CD4-positive, alpha-beta memory T cell (primary cell): ENCODE data around the gene CDK5RAP2. TPM values are rescaled to one million over a fixed set of nuclear protein-coding genes. Genes with fewer than 3 reads are reported as not detected.
A peak's percentile ranks its signal among the peaks of the same experiment; 100 is the strongest.

Source experiments
- CTCF ChIA-PET: fragments of 350-600 bp; sonication (Branson Sonifier 250); formaldehyde crosslinking; loops from one replicate; lab custom pipeline; 2021; ENCODE audit warnings: inconsistent platforms; ENCODE audit not compliant: partially characterized antibody; lab: Charles Lee
- POLR2A ChIA-PET: fragments of 350-600 bp; sonication (Branson Sonifier 250); formaldehyde crosslinking; loops from one replicate; lab custom pipeline; 2021; ENCODE audit not compliant: partially characterized antibody; lab: Charles Lee
- DNase-seq, 5 donors: peaks; one replicate each; pipeline versions ENCODE4 v3.0.0 to v3.0.0-alpha.2; 2020 to 2022; ENCODE audit warnings: mixed read lengths in 1 of 5
- H3K27ac ChIP-seq: one replicate; pipeline ENCODE4 v1.7.0; 2013; ENCODE audit warnings: low read depth, low read length
- H3K27me3 ChIP-seq: 2 replicates; pipeline ENCODE4 v1.7.0; 2013; ENCODE audit warnings: mild to moderate bottlenecking, low read length, moderate library complexity; ENCODE audit not compliant: insufficient read depth
- H3K36me3 ChIP-seq: 2 replicates; pipeline ENCODE4 v1.7.0; 2013; ENCODE audit warnings: mild to moderate bottlenecking, low read length, moderate library complexity; ENCODE audit not compliant: insufficient read depth
- H3K4me1 ChIP-seq: 2 replicates; pipeline ENCODE4 v1.7.0; 2013; ENCODE audit warnings: mild to moderate bottlenecking, low read length, moderate library complexity; ENCODE audit not compliant: insufficient read depth
- H3K4me3 ChIP-seq, 2 donors: one replicate each; pipeline ENCODE4 v1.7.0; 2013; ENCODE audit warnings: low read length in 2 of 2, mild to moderate bottlenecking in 1 of 2
- H3K9me3 ChIP-seq, 2 donors: one replicate each; pipeline ENCODE4 v1.7.0; 2013; ENCODE audit warnings: low read length in 2 of 2, control low read depth in 1 of 2; ENCODE audit not compliant: control insufficient read depth in 1 of 2
- H3K27ac Mint-ChIP-seq, 7 donors: one replicate each; pipeline ENCODE4 v1.8.0; 2020 to 2021; ENCODE audit warnings: mixed read lengths in 7 of 7, mild to moderate bottlenecking in 6 of 7, inconsistent platforms in 3 of 7, moderate library complexity in 3 of 7
- H3K27me3 Mint-ChIP-seq, 2 donors: one replicate each; pipeline ENCODE4 v1.8.0; 2020 to 2021; ENCODE audit warnings: mixed read lengths in 2 of 2
- H3K36me3 Mint-ChIP-seq, 2 donors: one replicate each; pipeline ENCODE4 v1.8.0; 2020 to 2021; ENCODE audit warnings: mixed read lengths in 2 of 2, inconsistent platforms in 1 of 2, mild to moderate bottlenecking in 1 of 2
- H3K4me1 Mint-ChIP-seq, 4 donors: one replicate each; pipeline ENCODE4 v1.8.0; 2020 to 2021; ENCODE audit warnings: mixed read lengths in 4 of 4, mild to moderate bottlenecking in 1 of 4
- H3K4me3 Mint-ChIP-seq, 8 donors: one replicate each; pipeline ENCODE4 v1.8.0; 2020 to 2021; ENCODE audit warnings: mixed read lengths in 8 of 8, mild to moderate bottlenecking in 7 of 8, moderate library complexity in 6 of 8, inconsistent platforms in 3 of 8
- H3K9me3 Mint-ChIP-seq, 8 donors: one replicate each; pipeline ENCODE4 v1.8.0; 2020 to 2021; ENCODE audit warnings: mixed read lengths in 8 of 8, mild to moderate bottlenecking in 5 of 8, inconsistent platforms in 3 of 8, moderate library complexity in 1 of 8
- intact Hi-C: fragments of 100-400 bp; cut with micrococcal nuclease; formaldehyde crosslinking; loops from one replicate; pipeline ENCODE4 v1.15.1; 2023
- polyA plus RNA-seq, 2 donors: library from polyadenylated mRNA; unstranded; fragments of 300-500 nt; fragmentation: Illumina TruSeq; gene quantifications; one replicate each; pipeline ENCODE4 v1.2.3, GENCODE V29; 2021
- total RNA-seq, 2 experiments: library from RNA; stranded (reverse); gene quantifications; one replicate each; pipeline ENCODE4 v1.2.3, GENCODE V29; 2021

The CDK5RAP2 gene
- total and polyA plus RNA-seq, 4 experiments from 2014 or later, result 3.9 to 102 (median 59.4) TPM

- POLR2A ChIA-PET, result no interaction called here
- H3K4me1 ChIP-seq, result no peaks in the 10 kb centered on the region
- CTCF ChIA-PET, result no interaction called here
- H3K27me3 Mint-ChIP-seq, result no peaks in the 10 kb centered on the region
- H3K27ac ChIP-seq, result no peak overlapping the region
- no peaks in the 10 kb centered on the region for H3K27me3 ChIP-seq
- intact Hi-C loops, result no loop called here
- H3K9me3 ChIP-seq, result no peaks in the 10 kb centered on the region
- H3K4me3 ChIP-seq, result no peak overlapping the region
- H3K36me3 ChIP-seq, result peaks cover 52% of the 10 kb centered on the region
- peaks cover 71 to 83% of the 10 kb centered on the region in 2 donors for H3K36me3 Mint-ChIP-seq
- no peak overlapping the region for H3K27ac Mint-ChIP-seq
- DNase-seq, result no peak
- no peaks in the 10 kb centered on the region for H3K9me3 Mint-ChIP-seq
- peak overlapping the region in 1 of 8 donors; percentile 27 for H3K4me3 Mint-ChIP-seq
- H3K4me1 Mint-ChIP-seq, result peaks cover 0 to 2% (median 0%) of the 10 kb centered on the region in 4 donors
Observed at GRCh38 chr9:120486347-120486746, 93.6 kb downstream of the CDK5RAP2 start.

GRCh38 chr9:120485788-120486187 lies 94.2 kb downstream of the CDK5RAP2 start:
- no peaks in the 10 kb centered on the region for H3K4me1 ChIP-seq
- no peak for DNase-seq
- H3K9me3 ChIP-seq, result no peaks in the 10 kb centered on the region
- CTCF ChIA-PET, result no interaction called here
- peaks cover 49% of the 10 kb centered on the region for H3K36me3 ChIP-seq
- no peak overlapping the region for H3K4me3 ChIP-seq
- Mint-ChIP-seq H3K4me3 (no peak overlapping the region), H3K4me1 (peaks cover 0 to 2% (median 0%) of the 10 kb centered on the region in 4 donors), H3K36me3 (peaks cover 68 to 84% of the 10 kb centered on the region in 2 donors), H3K27me3 (no peaks in the 10 kb centered on the region), H3K27ac (no peak overlapping the region), H3K9me3 (no peaks in the 10 kb centered on the region)
- intact Hi-C loops, result no loop called here
- H3K27ac ChIP-seq, result no peak overlapping the region
- no peaks in the 10 kb centered on the region for H3K27me3 ChIP-seq
- POLR2A ChIA-PET, result no interaction called here

GRCh38 chr9:120484162-120484561 lies 95.8 kb downstream of the CDK5RAP2 start:
- peaks cover 42% of the 10 kb centered on the region for H3K36me3 ChIP-seq
- H3K36me3 Mint-ChIP-seq, result peaks cover 55 to 80% of the 10 kb centered on the region in 2 donors
- H3K27ac ChIP-seq, result no peak overlapping the region
- H3K4me3 Mint-ChIP-seq, result no peak overlapping the region
- no peaks in the 10 kb centered on the region for H3K9me3 Mint-ChIP-seq
- no peak overlapping the region for H3K27ac Mint-ChIP-seq
- H3K4me3 ChIP-seq, result no peak overlapping the region
- intact Hi-C loops, result no loop called here
- no peaks in the 10 kb centered on the region for H3K27me3 Mint-ChIP-seq
- H3K4me1 Mint-ChIP-seq, result peaks cover 0 to 2% (median 0%) of the 10 kb centered on the region in 4 donors
- H3K27me3 ChIP-seq, result no peaks in the 10 kb centered on the region
- ChIA-PET POLR2A (no interaction called here), CTCF (no interaction called here)
- H3K4me1 ChIP-seq, result no peaks in the 10 kb centered on the region
- H3K9me3 ChIP-seq, result no peaks in the 10 kb centered on the region
- no peak for DNase-seq

GRCh38 chr9:120482424-120483186 lies 97.4 kb downstream of the CDK5RAP2 start:
- peak overlapping the region in 1 of 7 donors; percentile 62 for H3K27ac Mint-ChIP-seq
- no peaks in the 10 kb centered on the region for H3K27me3 Mint-ChIP-seq
- ChIA-PET POLR2A (no interaction called here), CTCF (no interaction called here)
- DNase-seq, result no peak
- H3K27ac ChIP-seq, result no peak overlapping the region
- H3K4me1 Mint-ChIP-seq, result peaks cover 0 to 2% (median 0%) of the 10 kb centered on the region in 4 donors
- no peaks in the 10 kb centered on the region for H3K9me3 ChIP-seq
- H3K4me3 ChIP-seq, result no peak overlapping the region
- H3K4me3 Mint-ChIP-seq, result no peak overlapping the region
- H3K9me3 Mint-ChIP-seq, result no peaks in the 10 kb centered on the region
- no peaks in the 10 kb centered on the region for H3K4me1 ChIP-seq
- peaks cover 48 to 77% of the 10 kb centered on the region in 2 donors for H3K36me3 Mint-ChIP-seq
- no peaks in the 10 kb centered on the region for H3K27me3 ChIP-seq
- peaks cover 37% of the 10 kb centered on the region for H3K36me3 ChIP-seq
- intact Hi-C loops, result no loop called here

- Histone ChIP-seq H3K27me3 (no peaks in the 10 kb centered on the region), H3K4me3 (no peak overlapping the region), H3K27ac (no peak overlapping the region), H3K9me3 (no peaks in the 10 kb centered on the region), H3K36me3 (peaks cover 37% of the 10 kb centered on the region), H3K4me1 (no peaks in the 10 kb centered on the region)
- Mint-ChIP-seq H3K27ac (no peak overlapping the region), H3K9me3 (no peaks in the 10 kb centered on the region), H3K4me1 (peaks cover 0 to 2% (median 0%) of the 10 kb centered on the region in 4 donors), H3K4me3 (no peak overlapping the region), H3K27me3 (no peaks in the 10 kb centered on the region), H3K36me3 (peaks cover 47 to 76% of the 10 kb centered on the region in 2 donors)
- POLR2A ChIA-PET, result no interaction called here
- CTCF ChIA-PET, result no interaction called here
- no peak for DNase-seq
- intact Hi-C loops, result no loop called here
Observed at GRCh38 chr9:120481846-120482245, 98.1 kb downstream of the CDK5RAP2 start.

- Mint-ChIP-seq H3K4me3 (no peak overlapping the region), H3K36me3 (peaks cover 41 to 74% of the 10 kb centered on the region in 2 donors), H3K27ac (peak overlapping the region in 1 of 7 donors; percentile 24), H3K9me3 (no peaks in the 10 kb centered on the region), H3K27me3 (no peaks in the 10 kb centered on the region), H3K4me1 (peaks cover 0 to 2% (median 0%) of the 10 kb centered on the region in 4 donors)
- peaks cover 31% of the 10 kb centered on the region for H3K36me3 ChIP-seq
- no peak for DNase-seq
- intact Hi-C loops, result no loop called here
- no peaks in the 10 kb centered on the region for H3K4me1 ChIP-seq
- H3K4me3 ChIP-seq, result no peak overlapping the region
- H3K27me3 ChIP-seq, result no peaks in the 10 kb centered on the region
- H3K27ac ChIP-seq, result no peak overlapping the region
- H3K9me3 ChIP-seq, result no peaks in the 10 kb centered on the region
- CTCF ChIA-PET, result no interaction called here
- POLR2A ChIA-PET, result no interaction called here
Observed at GRCh38 chr9:120481248-120481647, 98.7 kb downstream of the CDK5RAP2 start.

GRCh38 chr9:120480707-120481106 lies 99.3 kb downstream of the CDK5RAP2 start:
- H3K4me1 Mint-ChIP-seq, result peaks cover 0 to 2% (median 0%) of the 10 kb centered on the region in 4 donors
- intact Hi-C loops, result no loop called here
- Histone ChIP-seq H3K4me1 (no peaks in the 10 kb centered on the region), H3K36me3 (peaks cover 29% of the 10 kb centered on the region), H3K9me3 (no peaks in the 10 kb centered on the region), H3K27ac (no peak overlapping the region), H3K4me3 (no peak overlapping the region), H3K27me3 (no peaks in the 10 kb centered on the region)
- POLR2A ChIA-PET, result no interaction called here
- H3K36me3 Mint-ChIP-seq, result peaks cover 43 to 75% of the 10 kb centered on the region in 2 donors
- no peak for DNase-seq
- peak overlapping the region in 1 of 7 donors; percentile 19 for H3K27ac Mint-ChIP-seq
- no peak overlapping the region for H3K4me3 Mint-ChIP-seq
- no peaks in the 10 kb centered on the region for H3K27me3 Mint-ChIP-seq
- CTCF ChIA-PET, result no interaction called here
- no peaks in the 10 kb centered on the region for H3K9me3 Mint-ChIP-seq
